H1 (cell line): ENCODE measurements around the gene FMN2. TPM values are rescaled to one million over a fixed set of nuclear protein-coding genes. Genes with fewer than 3 reads are reported as not detected.

Experiments used
- CTCF ChIA-PET: fragments of 300-600 bp; sonication (Branson Sonifier 250); formaldehyde crosslinking; loops from one replicate; lab custom pipeline; 2021; ENCODE audit not compliant: partially characterized antibody; lab: Charles Lee
- POLR2A ChIA-PET: fragments of 300-600 bp; sonication (Branson Sonifier 250); formaldehyde crosslinking; loops from one replicate; lab custom pipeline; 2021; ENCODE audit warnings: inconsistent platforms; ENCODE audit not compliant: partially characterized antibody; lab: Charles Lee
- DNase-seq, 2 experiments: peaks; one replicate each; pipeline versions ENCODE4 v3.0.0 to v3.0.0-alpha.2; 2010 to 2022; ENCODE audit warnings: low spot score in 2 of 2, low read depth in 1 of 2, mixed read lengths in 1 of 2
- FAIRE-seq: peaks from 2 replicates; lab custom pipeline; 2011; peaks lifted over from hg19 to GRCh38; lab: Jason Lieb, UNC
- H2AFZ ChIP-seq: 2 replicates; pipeline ENCODE4 v1.8.1; 2012; ENCODE audit warnings: low read length, inconsistent platforms
- H2AK5ac ChIP-seq: 2 replicates; pipeline ENCODE4 v1.6.1; 2013; ENCODE audit warnings: low read depth, low read length
- H2BK120ac ChIP-seq: replicated peaks from 2 replicates; pipeline ENCODE3; 2013; ENCODE audit warnings: low read depth, low read length, inconsistent platforms
- H2BK12ac ChIP-seq: 2 replicates; pipeline ENCODE4 v1.6.1; 2013; ENCODE audit warnings: low read depth, low read length
- H2BK15ac ChIP-seq: 2 replicates; pipeline ENCODE4 v1.6.1; 2013; ENCODE audit warnings: low read length
- H2BK20ac ChIP-seq: 2 replicates; pipeline ENCODE4 v1.6.1; 2013; ENCODE audit warnings: low read length
- H2BK5ac ChIP-seq: 2 replicates; pipeline ENCODE4 v1.6.1; 2013; ENCODE audit warnings: low read depth, low read length
- H3K14ac ChIP-seq: 2 replicates; pipeline ENCODE4 v1.6.1; 2013; ENCODE audit warnings: inconsistent platforms; ENCODE audit not compliant: insufficient read length
- H3K18ac ChIP-seq: 2 replicates; pipeline ENCODE4 v1.6.1; 2013; ENCODE audit warnings: low read length; ENCODE audit errors: extremely low read depth
- H3K23ac ChIP-seq: 2 replicates; pipeline ENCODE4 v1.6.1; 2013; ENCODE audit warnings: inconsistent platforms; ENCODE audit not compliant: insufficient read length
- H3K23me2 ChIP-seq: 2 replicates; pipeline ENCODE4 v1.6.1; 2013; ENCODE audit warnings: low read depth, low read length
- H3K27ac ChIP-seq: 2 replicates; pipeline ENCODE4 v1.6.1; 2011; ENCODE audit warnings: low read depth, low read length, inconsistent platforms
- H3K27me3 ChIP-seq, 4 experiments: replicated peaks in 1 of 4; 1 replicate in 1 of 4; 2 replicates in 3 of 4; pipeline versions ENCODE4 v1.6.1 to v1.8.1; 2011 to 2013; ENCODE audit warnings: low read length in 3 of 4, mild to moderate bottlenecking in 3 of 4, inconsistent platforms in 2 of 4, mixed read lengths in 2 of 4, moderate library complexity in 1 of 4; ENCODE audit not compliant: control insufficient read depth in 3 of 4, insufficient read depth in 3 of 4; ENCODE audit errors: extremely low read depth in 1 of 4
- H3K36me3 ChIP-seq, 4 experiments: 2 replicates each; pipeline versions ENCODE4 v1.6.1 to v1.8.1; 2011 to 2013; ENCODE audit warnings: mild to moderate bottlenecking in 4 of 4, low read length in 3 of 4, moderate library complexity in 2 of 4, control low read depth in 1 of 4, inconsistent platforms in 1 of 4; ENCODE audit not compliant: insufficient read depth in 4 of 4, control insufficient read depth in 2 of 4
- H3K4ac ChIP-seq: replicated peaks from 2 replicates; pipeline ENCODE3; 2013; ENCODE audit warnings: low read length, low read depth, mixed read lengths, inconsistent platforms; ENCODE audit not compliant: insufficient read length
- H3K4me1 ChIP-seq, 4 experiments: replicated peaks in 1 of 4; 1 replicate in 1 of 4; 2 replicates in 3 of 4; pipeline versions ENCODE4 v1.6.1 to v1.8.1; 2011 to 2013; ENCODE audit warnings: low read length in 3 of 4, inconsistent platforms in 2 of 4, mixed read lengths in 1 of 4; ENCODE audit not compliant: insufficient read depth in 4 of 4, control insufficient read depth in 3 of 4
- H3K4me2 ChIP-seq, 2 experiments: 2 replicates each; pipeline versions ENCODE4 v1.6.1 to v1.8.1; 2011 to 2013; ENCODE audit warnings: low read depth in 2 of 2, low read length in 2 of 2, control low read depth in 1 of 2, inconsistent platforms in 1 of 2, mild to moderate bottlenecking in 1 of 2; ENCODE audit not compliant: insufficient read depth in 1 of 2
- H3K4me3 ChIP-seq, 4 experiments: fragments of 200-600, 300-600 bp in 1 of 4; sonication (generic), shearing (Covaris generic), sonication (Bioruptor Twin) in 1 of 4; 2 replicates each; pipeline versions ENCODE4 v1.5.1 to v1.8.1; 2011 to 2016; ENCODE audit warnings: low read length in 4 of 4, low read depth in 3 of 4, control low read depth in 2 of 4, inconsistent platforms in 2 of 4, mild to moderate bottlenecking in 2 of 4, mixed read lengths in 1 of 4, moderate library complexity in 1 of 4; ENCODE audit not compliant: insufficient read depth in 2 of 4; ENCODE audit errors: extremely low read depth in 1 of 4
- H3K56ac ChIP-seq: replicated peaks from 2 replicates; pipeline ENCODE3; 2013; ENCODE audit warnings: low read depth, mild to moderate bottlenecking, mixed read lengths, low read length, inconsistent platforms; ENCODE audit not compliant: insufficient read length
- H3K79me1 ChIP-seq: 2 replicates; pipeline ENCODE4 v1.6.1; 2013; ENCODE audit warnings: low read depth, low read length, control low read depth
- H3K79me2 ChIP-seq, 2 experiments: 2 replicates each; pipeline versions ENCODE4 v1.6.1 to v1.8.1; 2012 to 2013; ENCODE audit warnings: low read length in 2 of 2, mild to moderate bottlenecking in 2 of 2, inconsistent platforms in 1 of 2; ENCODE audit not compliant: insufficient read depth in 2 of 2, control insufficient read depth in 1 of 2
- H3K9ac ChIP-seq, 4 experiments: replicated peaks in 1 of 4; 1 replicate in 1 of 4; 2 replicates in 3 of 4; pipeline versions ENCODE4 v1.6.1 to v1.8.1; 2011 to 2013; ENCODE audit warnings: low read depth in 3 of 4, low read length in 3 of 4, control low read depth in 2 of 4, mild to moderate bottlenecking in 2 of 4, moderate library complexity in 2 of 4, inconsistent platforms in 1 of 4; ENCODE audit errors: extremely low read depth in 1 of 4
- H3K9me3 ChIP-seq, 2 experiments: 2 replicates each; pipeline versions ENCODE4 v1.6.1 to v1.8.1; 2012 to 2013; ENCODE audit warnings: mild to moderate bottlenecking in 2 of 2, moderate library complexity in 2 of 2, control low read depth in 1 of 2, inconsistent platforms in 1 of 2, low read depth in 1 of 2, low read length in 1 of 2, mixed read lengths in 1 of 2; ENCODE audit not compliant: insufficient read depth in 2 of 2
- H4K20me1 ChIP-seq, 2 experiments: replicated peaks in 1 of 2; 2 replicates each; pipeline versions ENCODE3 to v1.8.1; 2011 to 2013; ENCODE audit warnings: inconsistent platforms in 2 of 2, low read length in 2 of 2, mild to moderate bottlenecking in 1 of 2; ENCODE audit not compliant: insufficient read depth in 2 of 2, control insufficient read depth in 1 of 2
- H4K5ac ChIP-seq: 2 replicates; pipeline ENCODE4 v1.6.1; 2013; ENCODE audit warnings: low read length, low read depth, mixed read lengths, inconsistent platforms; ENCODE audit not compliant: insufficient read length
- H4K8ac ChIP-seq: 2 replicates; pipeline ENCODE4 v1.8.0; 2013; ENCODE audit warnings: mild to moderate bottlenecking, moderate library complexity, low read length, inconsistent platforms; ENCODE audit not compliant: insufficient read depth; ENCODE audit errors: extremely low read depth
- H4K91ac ChIP-seq: replicated peaks from 2 replicates; pipeline ENCODE3; 2013; ENCODE audit warnings: low read length, mixed read lengths, inconsistent platforms; ENCODE audit not compliant: insufficient read length
- CTCF ChIP-seq, 3 experiments: IDR thresholded peaks; 1 replicate in 2 of 3; 2 replicates in 1 of 3; pipeline versions ENCODE4 v1.5.1 to v1.6.1; 2011; ENCODE audit warnings: low read length in 3 of 3, mild to moderate bottlenecking in 3 of 3, inconsistent platforms in 2 of 3, low read depth in 1 of 3, moderate library complexity in 1 of 3; ENCODE audit not compliant: insufficient read depth in 1 of 3; ENCODE audit errors: control extremely low read depth in 1 of 3
- EGR1 ChIP-seq: IDR thresholded peaks from 2 replicates; pipeline ENCODE4 v1.6.1; 2011; ENCODE audit warnings: low read depth, low read length, borderline replicate concordance
- NRF1 ChIP-seq: IDR thresholded peaks from 2 replicates; pipeline ENCODE4 v1.6.1; 2011; ENCODE audit warnings: mild to moderate bottlenecking, low read depth, low read length, improper control_type of control experiment
- SIX5 ChIP-seq: IDR thresholded peaks from 2 replicates; pipeline ENCODE4 v1.6.1; 2011; ENCODE audit warnings: mild to moderate bottlenecking, low read depth, low read length
- SP4 ChIP-seq: IDR thresholded peaks from 2 replicates; pipeline ENCODE4 v1.6.1; 2012; ENCODE audit warnings: low read length, inconsistent platforms
- TBP ChIP-seq: IDR thresholded peaks from 2 replicates; pipeline ENCODE4 v1.6.1; 2011; ENCODE audit warnings: low read depth, low read length, improper control_type of control experiment
- WGBS, 2 experiments: shearing (Covaris generic) in 1 of 2; methylation state at CpG; one replicate each; pipeline versions ENCODE4 v1.1.6 to v1.1.7; 2013 to 2015; ENCODE audit warnings: low lambda C conversion rate in 2 of 2, mixed read lengths in 2 of 2, inconsistent platforms in 1 of 2, low coverage in 1 of 2, missing lambda C conversion rate in 1 of 2; ENCODE audit not compliant: insufficient replicate concordance in 2 of 2, insufficient coverage in 1 of 2, insufficient read length in 1 of 2; ENCODE audit errors: extremely low coverage in 1 of 2, missing lambda C conversion rate in 1 of 2; 5-methylcytosine and 5-hydroxymethylcytosine counted together
- polyA plus RNA-seq, 7 experiments: library from polyadenylated mRNA; depleted of rRNA in 3 of 7; stranded (reverse) in 5 of 7; unstranded in 2 of 7; fragments of >200 nt in 5 of 7; fragments of 200-250 nt in 2 of 7; gene quantifications; 1 replicate in 5 of 7; 2 replicates in 1 of 7; 4 replicates in 1 of 7; pipeline versions ENCODE4 v1.2.1 to v1.2.3, GENCODE V29; 2011 to 2013; ENCODE audit warnings: missing spikeins in 2 of 7, mixed read lengths in 2 of 7
- total RNA-seq: library from RNA; stranded (reverse); fragmentation: NEBNext Ultra II Directional; extraction: Animal tissue kit (Norgen Biotek cat#: 25700); gene quantifications from 2 replicates; pipeline ENCODE4 v1.2.1, GENCODE V29; 2021

The FMN2 gene
- total and polyA plus RNA-seq, 2 of the 8 experiments (the other 6 are each of a cell fraction or from before 2014, with no cell fraction given) = 0.83 to 2.0 TPM

- H2BK120ac ChIP-seq = no peak overlapping the region
- H3K14ac ChIP-seq = no peak overlapping the region
- H3K23me2 ChIP-seq = no peaks in the 10 kb centered on the region
- no peak overlapping the region for H2BK5ac ChIP-seq
- no peak overlapping the region for H2AFZ ChIP-seq
- no peak for TF ChIP-seq TBP
- no peak for TF ChIP-seq NRF1
- TF ChIP-seq CTCF (IDR thresholded peaks at IDR 0.05; ENCODE audit: control extremely low read depth in 1 of 3, insufficient read depth in 1 of 3, low read depth in 1 of 3, low read length in 3 of 3) = no peak
- TF ChIP-seq SIX5 = no peak
- no peak for TF ChIP-seq SP4
- TF ChIP-seq EGR1 = no peak
- WGBS, 2 experiments = 88 to 100% methylated on average over 2 to 3 of the region's 3 CpGs
- H2BK15ac ChIP-seq = no peak overlapping the region
- no peak overlapping the region for H3K23ac ChIP-seq
- H3K9me3 ChIP-seq = no peaks in the 10 kb centered on the region
- H3K4me1 ChIP-seq = no peaks in the 10 kb centered on the region
- POLR2A ChIA-PET = no interaction called here
- no peaks in the 10 kb centered on the region for H4K20me1 ChIP-seq
- no peak overlapping the region for H2BK12ac ChIP-seq
- H3K4me2 ChIP-seq = no peak overlapping the region
- no peak overlapping the region for H3K27ac ChIP-seq
- H3K18ac ChIP-seq = no peak overlapping the region
- no peak overlapping the region for H3K4me3 ChIP-seq
- H4K8ac ChIP-seq = no peak overlapping the region
- FAIRE-seq (no peak), DNase-seq (no peak)
- no peak overlapping the region for H2AK5ac ChIP-seq
- no peak overlapping the region for H3K4ac ChIP-seq
- H3K36me3 ChIP-seq = no peaks in the 10 kb centered on the region
- no peak overlapping the region for H4K5ac ChIP-seq
- no peak overlapping the region for H3K9ac ChIP-seq
- CTCF ChIA-PET = no interaction called here
- no peak overlapping the region for H3K56ac ChIP-seq
- no peaks in the 10 kb centered on the region for H3K27me3 ChIP-seq
- H2BK20ac ChIP-seq = no peak overlapping the region
- no peak overlapping the region for H4K91ac ChIP-seq
- H3K79me2 ChIP-seq = no peaks in the 10 kb centered on the region
- H3K79me1 ChIP-seq = no peaks in the 10 kb centered on the region; the same call in 1 of the 2 replicates
These were observed 156.2 kb downstream of the FMN2 start for GRCh38 chr1:240247899-240248298.
